Measurements from ENCODE around the gene METTL8. TPM values are rescaled to one million over a fixed set of nuclear protein-coding genes. Genes with fewer than 3 reads are reported as not detected.

The METTL8 gene
- total and polyA plus RNA-seq, 2 experiments from 2014 or later: 16.8 to 30.5 TPM

- 88% methylated on average over 4 of the region's 4 CpGs for WGBS (ENCODE audit: low lambda C conversion rate, missing lambda C conversion rate)
- Histone ChIP-seq H3K27ac (no peak overlapping the region), H3K27me3 (no peaks in the 10 kb centered on the region), H2AFZ (no peak overlapping the region), H3K4me3 (no peak overlapping the region), H3K4me1 (ENCODE audit: insufficient read depth) (no peaks in the 10 kb centered on the region), H3K4me2 (no peak overlapping the region), H3K9me3 (ENCODE audit: low read depth) (no peaks in the 10 kb centered on the region), H3K9me2 (replicated peaks; ENCODE audit: insufficient read depth) (no peaks in the 10 kb centered on the region), H3K79me2 (no peaks in the 10 kb centered on the region), H4K20me1 (ENCODE audit: insufficient read depth, poor library complexity, severe bottlenecking) (no peaks in the 10 kb centered on the region), H3K36me3 (replicated peaks; ENCODE audit: insufficient read depth, low read depth) (no peaks in the 10 kb centered on the region)
- DNase-seq (ENCODE audit: low spot score): no peak
- TF ChIP-seq EZH2 (IDR thresholded peaks at IDR 0.05; ENCODE audit: borderline replicate concordance) (no peak), EZH2phosphoT487 (IDR thresholded peaks at IDR 0.05; ENCODE audit: low read depth, severe bottlenecking, unreplicated experiment) (no peak), CTCF (IDR thresholded peaks at IDR 0.05; ENCODE audit: poor library complexity) (no peak)
These were observed 19.0 kb upstream of the METTL8 start for GRCh38 chr2:171452773-171453172.

- H3K27ac ChIP-seq: no peak overlapping the region
- no peak overlapping the region for H3K4me3 ChIP-seq
- H4K20me1 ChIP-seq (ENCODE audit: insufficient read depth, poor library complexity, severe bottlenecking): no peaks in the 10 kb centered on the region
- no peaks in the 10 kb centered on the region for H3K9me3 ChIP-seq (ENCODE audit: low read depth)
- H3K9me2 ChIP-seq (replicated peaks; ENCODE audit: insufficient read depth): no peaks in the 10 kb centered on the region
- H2AFZ ChIP-seq: no peak overlapping the region
- no peaks in the 10 kb centered on the region for H3K27me3 ChIP-seq
- DNase-seq (ENCODE audit: low spot score): no peak
- TF ChIP-seq EZH2 (IDR thresholded peaks at IDR 0.05; ENCODE audit: borderline replicate concordance) (no peak), EZH2phosphoT487 (IDR thresholded peaks at IDR 0.05; ENCODE audit: low read depth, severe bottlenecking, unreplicated experiment) (no peak), CTCF (IDR thresholded peaks at IDR 0.05; ENCODE audit: poor library complexity) (no peak)
- H3K4me1 ChIP-seq (ENCODE audit: insufficient read depth): no peaks in the 10 kb centered on the region
- no peaks in the 10 kb centered on the region for H3K36me3 ChIP-seq (replicated peaks; ENCODE audit: insufficient read depth, low read depth)
- H3K79me2 ChIP-seq: no peaks in the 10 kb centered on the region
- H3K4me2 ChIP-seq: no peak overlapping the region
These were observed 17.3 kb upstream of the METTL8 start for GRCh38 chr2:171451074-171451473.

GRCh38 chr2:171447675-171448074 is 13.9 kb upstream of the METTL8 start:
- TF ChIP-seq EZH2phosphoT487 (IDR thresholded peaks at IDR 0.05; ENCODE audit: low read depth, severe bottlenecking, unreplicated experiment) (no peak), CTCF (IDR thresholded peaks at IDR 0.05; ENCODE audit: poor library complexity) (no peak), EZH2 (IDR thresholded peaks at IDR 0.05; ENCODE audit: borderline replicate concordance) (no peak)
- DNase-seq (ENCODE audit: low spot score): no peak
- Histone ChIP-seq H4K20me1 (ENCODE audit: insufficient read depth, poor library complexity, severe bottlenecking) (no peaks in the 10 kb centered on the region), H3K27me3 (no peaks in the 10 kb centered on the region), H3K36me3 (replicated peaks; ENCODE audit: insufficient read depth, low read depth) (no peaks in the 10 kb centered on the region), H3K4me1 (ENCODE audit: insufficient read depth) (no peaks in the 10 kb centered on the region), H3K27ac (no peak overlapping the region), H3K9me2 (replicated peaks; ENCODE audit: insufficient read depth) (no peaks in the 10 kb centered on the region), H3K79me2 (no peaks in the 10 kb centered on the region), H3K4me2 (no peak overlapping the region), H3K4me3 (no peak overlapping the region), H2AFZ (no peak overlapping the region), H3K9me3 (ENCODE audit: low read depth) (no peaks in the 10 kb centered on the region)
- WGBS (ENCODE audit: low lambda C conversion rate, missing lambda C conversion rate): 96% methylated on average over 2 of the region's 2 CpGs

- no peaks in the 10 kb centered on the region for H3K27me3 ChIP-seq
- no peak overlapping the region for H3K4me3 ChIP-seq
- H3K36me3 ChIP-seq (replicated peaks; ENCODE audit: insufficient read depth, low read depth): no peaks in the 10 kb centered on the region
- H3K4me1 ChIP-seq (ENCODE audit: insufficient read depth): no peaks in the 10 kb centered on the region
- no peaks in the 10 kb centered on the region for H4K20me1 ChIP-seq (ENCODE audit: insufficient read depth, poor library complexity, severe bottlenecking)
- no peak overlapping the region for H3K4me2 ChIP-seq
- no peak for DNase-seq (ENCODE audit: low spot score)
- H2AFZ ChIP-seq: no peak overlapping the region
- H3K27ac ChIP-seq: no peak overlapping the region
- peaks cover 17% of the 10 kb centered on the region for H3K79me2 ChIP-seq
- no peaks in the 10 kb centered on the region for H3K9me3 ChIP-seq (ENCODE audit: low read depth)
- TF ChIP-seq EZH2 (IDR thresholded peaks at IDR 0.05; ENCODE audit: borderline replicate concordance) (no peak), EZH2phosphoT487 (IDR thresholded peaks at IDR 0.05; ENCODE audit: low read depth, severe bottlenecking, unreplicated experiment) (no peak), CTCF (IDR thresholded peaks at IDR 0.05; ENCODE audit: poor library complexity) (no peak)
- H3K9me2 ChIP-seq (replicated peaks; ENCODE audit: insufficient read depth): no peaks in the 10 kb centered on the region
These were observed 7.7 kb upstream of the METTL8 start for GRCh38 chr2:171441470-171441869.
